ENCODE results near the gene KCNQ4. TPM values are rescaled to one million over a fixed set of nuclear protein-coding genes. Genes with fewer than 3 reads are reported as not detected.

KCNQ4 gene
- total and polyA plus RNA-seq, 2 of the 13 experiments (the other 11 are each of a cell fraction or from before 2014, with no cell fraction given) = 0.02 to 0.09 TPM

GRCh38 chr1:40802742-40803113 lies 19.1 kb downstream of the KCNQ4 start:
- TF ChIP-seq HBP1 (CRISPR knock-in tag; IDR thresholded peaks at IDR 0.05; ENCODE audit: low read depth) = no peak
- no peak for TF ChIP-seq ZNF362 (CRISPR knock-in tag; IDR thresholded peaks at IDR 0.05; ENCODE audit: borderline replicate concordance)
- TF ChIP-seq ZNF629 (CRISPR knock-in tag; conservative IDR thresholded peaks at IDR 0.05) = peak; percentile 89
- TF ChIP-seq ZMYM3 (CRISPR knock-in tag; IDR thresholded peaks at IDR 0.05) = peak; percentile 72
- TF ChIP-seq KDM1A (CRISPR knock-in tag; IDR thresholded peaks at IDR 0.05) = peak; percentile 56; the same call in 1 of the 2 replicates
- TF ChIP-seq TCF7L2 (IDR thresholded peaks at IDR 0.05; ENCODE audit: low read depth, low read length) = no peak
- TF ChIP-seq TGIF2 (CRISPR knock-in tag; IDR thresholded peaks at IDR 0.05) = no peak
- no peak for TF ChIP-seq ZNF224 (CRISPR knock-in tag; IDR thresholded peaks at IDR 0.05)
- intact Hi-C loops (cut with micrococcal nuclease; ENCODE audit: unreplicated experiment) = no loop called here
- no peaks in the 10 kb centered on the region for H3K9me3 ChIP-seq (ENCODE audit: low read length)
- H3K4me1 ChIP-seq (ENCODE audit: insufficient read depth, low read length) = peaks cover 15% of the 10 kb centered on the region
- no peaks in the 10 kb centered on the region for H3K79me2 ChIP-seq (ENCODE audit: insufficient read depth, low read length)
- DNase-seq (ENCODE audit: low spot score) = no peak
- BruUV-seq (replicated peaks) = no TSS peak
- no peaks in the 10 kb centered on the region for H4K20me1 ChIP-seq (ENCODE audit: insufficient read depth, low read length)
- H3K27me3 ChIP-seq (ENCODE audit: control insufficient read depth in 1 of 2, insufficient read depth in 2 of 2, low read length in 2 of 2) = peaks cover 0 to 37% of the 10 kb centered on the region in 2 experiments; a peak in 4 of 5 replicates
- CTCF ChIA-PET (ENCODE audit: low intra/inter-chr PET ratio, low total read pairs) = no interaction called here
- peak overlapping the region; percentile 34; the same call in 1 of the 2 replicates for H3K4me2 ChIP-seq (ENCODE audit: low read depth, low read length)
- H3K27ac ChIP-seq (ENCODE audit: extremely low read length, insufficient read depth, low read length) = no peak overlapping the region
- no peak overlapping the region for H3K9ac ChIP-seq (ENCODE audit: insufficient read depth, low read depth, low read length)
- peak overlapping the region in 1 of 3 experiments; percentile 58; a peak in 1 of 6 replicates for H3K4me3 ChIP-seq (replicated peaks in 1 of 3; ENCODE audit: insufficient read depth in 1 of 3, low read depth in 2 of 3, low read length in 3 of 3)
- no peaks in the 10 kb centered on the region for H3K36me3 ChIP-seq (replicated peaks in 1 of 2; ENCODE audit: control insufficient read depth in 1 of 2, insufficient read depth in 2 of 2, low read length in 2 of 2)
- H2AFZ ChIP-seq (ENCODE audit: low read length) = no peak overlapping the region
- in situ Hi-C loops (cut with HindIII; ENCODE audit: extremely low pct_ligation_motif_present, low pct_unique_long_range_greater_than_20kb) = no loop called here
- FAIRE-seq = no peak
- POLR2A ChIA-PET = no interaction called here
- ATAC-seq = no peak
- WGBS (ENCODE audit: low lambda C conversion rate) = 46% methylated on average over 3 of the region's 4 CpGs

Data from HepG2 (cell line).